Heart left ventricle (tissue), 16 donors: ENCODE measurements around the gene FAT3. TPM values are rescaled to one million over a fixed set of nuclear protein-coding genes. Genes with fewer than 3 reads are reported as not detected.

Source experiments
- ATAC-seq, 4 donors: fragments of 200-7000 bp; cut with Tn5 transposase; one replicate each; pipeline ENCODE4 v1.9.1; 2020 to 2022; ENCODE audit warnings: moderate library complexity in 4 of 4, mild to moderate bottlenecking in 3 of 4, moderate number of reproducible peaks in 1 of 4
- DNase-seq, 5 donors: peaks; one replicate each; pipeline ENCODE4 v3.0.0-alpha.2; 2020
- H3K27ac ChIP-seq, 12 donors: fragments of 200-600 bp; sonication (generic) in 4 of 12; one replicate each; pipeline versions ENCODE4 v1.5.0 to v1.8.0; 2016 to 2022; ENCODE audit warnings: mild to moderate bottlenecking in 2 of 12
- H3K27me3 ChIP-seq, 9 donors: fragments of 200-600 bp; sonication (generic) in 2 of 9; one replicate each; pipeline versions ENCODE4 v1.5.1 to v1.8.0; 2016 to 2022; ENCODE audit warnings: mild to moderate bottlenecking in 3 of 9
- H3K36me3 ChIP-seq, 9 donors: fragments of 200-600 bp; sonication (generic) in 2 of 9; one replicate each; pipeline versions ENCODE4 v1.5.0 to v1.8.0; 2018 to 2022; ENCODE audit warnings: mild to moderate bottlenecking in 2 of 9
- H3K4me1 ChIP-seq, 12 donors: fragments of 200-600 bp; sonication (generic) in 4 of 12; one replicate each; pipeline versions ENCODE4 v1.5.0 to v1.8.0; 2016 to 2022; ENCODE audit warnings: mild to moderate bottlenecking in 3 of 12
- H3K4me3 ChIP-seq, 12 donors: fragments of 200-600 bp; sonication (generic) in 4 of 12; one replicate each; pipeline versions ENCODE4 v1.5.0 to v1.8.0; 2017 to 2022; ENCODE audit warnings: mild to moderate bottlenecking in 9 of 12, moderate library complexity in 4 of 12
- H3K9me3 ChIP-seq, 12 donors: fragments of 200-600 bp; sonication (generic) in 4 of 12; one replicate each; pipeline versions ENCODE4 v1.5.0 to v1.8.0; 2016 to 2022; ENCODE audit warnings: mild to moderate bottlenecking in 1 of 12
- POLR2A ChIP-seq, 2 donors: fragments of 450-650 bp; IDR thresholded peaks; one replicate each; pipeline ENCODE4 v1.6.1; 2017; ENCODE audit warnings: antibody characterized with exemption in 2 of 2, mild to moderate bottlenecking in 2 of 2, moderate library complexity in 2 of 2
- WGBS, 4 donors: extraction: QIAGEN DNeasy Blood & Tissue Kit in 2 of 4; methylation state at CpG; one replicate each; pipeline versions ENCODE4 v1.1.5 to v1.1.7; 2013 to 2018; 5-methylcytosine and 5-hydroxymethylcytosine counted together
- intact Hi-C, 10 donors: fragments of 100-400 bp; cut with DNase I; formaldehyde crosslinking; loops; one replicate each; pipeline versions ENCODE4 v1.11.1 to v1.14.2; 2022
- polyA plus RNA-seq, 2 donors: library from polyadenylated mRNA; stranded (reverse); fragments of 200-250 nt; gene quantifications; one replicate each; pipeline ENCODE4 v1.2.3, GENCODE V29; 2013
- total RNA-seq, 9 donors: library from RNA; depleted of rRNA in 2 of 9; stranded (reverse); fragments of >200 nt in 2 of 9; fragmentation: NEBNext Ultra II Directional in 3 of 9; extraction: Animal tissue kit (Norgen Biotek cat#: 25700) in 3 of 9; gene quantifications; one replicate each; pipeline versions ENCODE4 v1.1.0 to v1.2.4, GENCODE V29; 2016 to 2023
- TF ChIP-seq, protein P1 (sequence below), 12 donors: fragments of 200-600 bp; sonication (generic) in 4 of 12; IDR thresholded peaks; one replicate each; pipeline versions ENCODE4 v1.5.0 to v1.8.0; 2018 to 2022; ENCODE audit warnings: antibody characterized with exemption in 12 of 12, mild to moderate bottlenecking in 5 of 12
- donor health status: ischemic (EF 13 %, LVEDD 7.1; RV severe dilation, severe dysfunction).
- donor health status: healthy with polysubstance abuse.
- donor health status: DM: no; HTN: yes; CAD: no.
- donor health status: DM: no; HTN: no; CAD: no.
- donor health status: ischemic (EF 25% LVEDD 6.9; RV normal size, moderate dysfunction).
- donor health status: ischemic (EF 25% LVEDD 5.7; RV mildly dilated, moderate dysfunction).
- donor health status: healthy.
- donor health status: DM: yes; HTN: yes; CAD: no.
- donor health status: ischemic (EF 35%, LVEDD 5.7; RV mildly dilated, moderate dysfunction).
- donor health status: nonischemic (EF 11% LVEDD 7.7; RV severe dilation, severe dysfunction).
- donor health status: DM: yes; HTN: yes; CAD: no.
- donor health status: PGD.
- donor health status: ischemic (EF 29% LVEDD 5.4; RV normal size, mild dysfunction).
- donor health status: nonischemic (EF 23%, LVEDD 6.1; RV moderate dilation, normal function).

The FAT3 gene
- total and polyA plus RNA-seq, 11 donors, result under 0.01 to 2.2 (median 0.11) TPM; not detected in 1

DNA sequence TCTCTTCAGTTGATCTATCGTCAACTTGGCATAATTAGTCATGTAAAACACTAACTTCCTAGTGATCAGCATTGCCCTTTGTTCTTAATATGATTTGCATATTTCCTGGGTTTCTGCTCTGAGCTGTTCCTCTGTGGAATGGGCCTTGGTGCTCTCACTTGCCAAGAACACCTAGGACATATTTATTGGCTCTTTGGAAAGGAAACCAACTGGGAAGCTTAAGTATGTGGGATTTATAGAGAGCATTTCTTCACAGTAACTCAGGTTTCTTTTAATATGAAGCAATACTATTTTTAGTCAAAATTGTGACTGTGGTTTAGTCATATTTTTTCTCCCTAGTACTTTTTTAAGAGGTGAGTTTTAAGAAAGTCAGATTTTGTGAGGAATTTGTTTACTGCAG, 28.8 kb downstream of the FAT3 start:
- TF ChIP-seq, protein P1, sequence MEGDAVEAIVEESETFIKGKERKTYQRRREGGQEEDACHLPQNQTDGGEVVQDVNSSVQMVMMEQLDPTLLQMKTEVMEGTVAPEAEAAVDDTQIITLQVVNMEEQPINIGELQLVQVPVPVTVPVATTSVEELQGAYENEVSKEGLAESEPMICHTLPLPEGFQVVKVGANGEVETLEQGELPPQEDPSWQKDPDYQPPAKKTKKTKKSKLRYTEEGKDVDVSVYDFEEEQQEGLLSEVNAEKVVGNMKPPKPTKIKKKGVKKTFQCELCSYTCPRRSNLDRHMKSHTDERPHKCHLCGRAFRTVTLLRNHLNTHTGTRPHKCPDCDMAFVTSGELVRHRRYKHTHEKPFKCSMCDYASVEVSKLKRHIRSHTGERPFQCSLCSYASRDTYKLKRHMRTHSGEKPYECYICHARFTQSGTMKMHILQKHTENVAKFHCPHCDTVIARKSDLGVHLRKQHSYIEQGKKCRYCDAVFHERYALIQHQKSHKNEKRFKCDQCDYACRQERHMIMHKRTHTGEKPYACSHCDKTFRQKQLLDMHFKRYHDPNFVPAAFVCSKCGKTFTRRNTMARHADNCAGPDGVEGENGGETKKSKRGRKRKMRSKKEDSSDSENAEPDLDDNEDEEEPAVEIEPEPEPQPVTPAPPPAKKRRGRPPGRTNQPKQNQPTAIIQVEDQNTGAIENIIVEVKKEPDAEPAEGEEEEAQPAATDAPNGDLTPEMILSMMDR (IDR thresholded peaks at IDR 0.05), result no peak
- no peak for TF ChIP-seq POLR2A (IDR thresholded peaks at IDR 0.05)
- Histone ChIP-seq H3K4me3 (no peak overlapping the region), H3K9me3 (no peaks in the 10 kb centered on the region), H3K36me3 (no peaks in the 10 kb centered on the region), H3K27me3 (no peaks in the 10 kb centered on the region), H3K27ac (no peak overlapping the region), H3K4me1 (no peaks in the 10 kb centered on the region)
- WGBS, 4 donors, result 73 to 83% (median 75%) methylated on average over 1 of the region's 1 CpG
- intact Hi-C loops, result no loop called here
- DNase-seq (no peak), ATAC-seq (no peak)

DNA sequence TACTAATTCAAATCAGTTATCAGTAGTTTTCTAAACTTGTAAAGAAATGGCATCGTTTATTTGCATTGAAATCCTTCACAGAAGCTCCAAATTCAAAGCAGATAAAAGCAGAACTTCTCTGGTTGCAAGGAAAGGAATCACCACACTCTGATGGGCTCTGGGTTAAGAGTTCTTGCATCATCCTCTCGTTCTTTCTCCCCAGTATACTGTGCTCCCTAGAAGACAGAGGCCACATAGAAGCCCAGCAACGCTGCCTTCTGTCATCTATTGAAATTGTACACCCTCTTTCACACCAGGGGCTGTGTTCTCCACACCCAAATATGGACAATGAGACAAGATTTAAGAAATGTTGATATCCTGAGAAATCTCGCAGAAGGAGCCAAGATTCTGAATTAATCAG, 29.3 kb downstream of the FAT3 start:
- TF ChIP-seq POLR2A (IDR thresholded peaks at IDR 0.05), result no peak
- TF ChIP-seq, protein P1 (IDR thresholded peaks at IDR 0.05), result no peak
- no peaks in the 10 kb centered on the region for H3K36me3 ChIP-seq
- ATAC-seq (no peak), DNase-seq (no peak)
- no peak overlapping the region for H3K4me3 ChIP-seq
- intact Hi-C loops, result no loop called here
- no peaks in the 10 kb centered on the region for H3K27me3 ChIP-seq
- H3K4me1 ChIP-seq, result no peaks in the 10 kb centered on the region
- WGBS, 4 donors, result 61 to 71% (median 63%) methylated on average over 4 of the region's 4 CpGs
- no peak overlapping the region for H3K27ac ChIP-seq
- H3K9me3 ChIP-seq, result no peaks in the 10 kb centered on the region

DNA sequence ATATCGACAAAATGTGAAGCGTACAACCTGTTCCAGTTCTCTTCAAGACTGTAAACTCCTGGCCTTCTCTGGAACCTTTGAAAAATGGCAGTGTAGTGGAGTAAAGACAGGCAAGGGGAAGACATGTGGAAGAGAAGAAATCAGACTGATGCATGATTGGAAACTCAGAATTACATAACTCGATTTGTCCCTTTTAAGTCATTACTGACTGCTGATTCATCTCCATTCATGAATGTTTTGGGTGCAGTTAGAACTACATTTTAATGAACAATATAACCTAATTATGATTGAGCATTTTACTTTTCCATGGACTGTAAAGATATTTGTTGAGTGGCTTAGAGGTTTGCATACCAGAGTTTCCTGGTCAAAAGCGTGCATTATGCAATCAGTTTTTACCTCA, 32.9 kb downstream of the FAT3 start:
- no peak overlapping the region for H3K27ac ChIP-seq
- ATAC-seq, result no peak
- no peaks in the 10 kb centered on the region for H3K4me1 ChIP-seq
- no peaks in the 10 kb centered on the region for H3K9me3 ChIP-seq
- DNase-seq, result no peak
- TF ChIP-seq, protein P1 (IDR thresholded peaks at IDR 0.05), result no peak
- TF ChIP-seq POLR2A (IDR thresholded peaks at IDR 0.05), result no peak
- whole genome bisulfite sequencing, 4 donors, result 78 to 88% (median 81%) methylated on average over 4 of the region's 4 CpGs
- H3K27me3 ChIP-seq, result no peaks in the 10 kb centered on the region
- intact Hi-C loops, result no loop called here
- no peak overlapping the region for H3K4me3 ChIP-seq
- H3K36me3 ChIP-seq, result no peaks in the 10 kb centered on the region

DNA sequence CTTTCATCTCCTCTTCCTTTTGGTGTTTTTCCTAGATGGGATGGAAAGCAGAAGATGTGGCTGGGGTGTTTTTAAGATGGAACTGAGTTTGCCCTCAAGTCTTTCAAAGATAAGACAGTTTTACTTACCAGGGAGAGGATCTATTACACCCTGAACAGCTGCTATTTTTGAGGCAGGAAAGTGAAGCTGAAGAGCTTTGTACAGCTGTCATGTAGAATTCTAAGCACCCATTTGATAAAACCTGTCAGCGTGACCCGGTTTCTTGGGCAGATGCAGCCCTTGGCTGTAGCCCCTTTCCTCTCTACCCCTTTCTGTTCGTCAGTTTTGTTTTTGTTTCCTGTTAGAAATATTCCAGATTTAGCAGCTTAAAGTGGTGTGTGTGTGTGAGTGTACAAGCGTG, 35.2 kb downstream of the FAT3 start:
- Histone ChIP-seq H3K27ac (no peak overlapping the region), H3K4me1 (no peaks in the 10 kb centered on the region), H3K36me3 (no peaks in the 10 kb centered on the region), H3K27me3 (no peaks in the 10 kb centered on the region), H3K9me3 (no peaks in the 10 kb centered on the region), H3K4me3 (no peak overlapping the region)
- TF ChIP-seq, protein P1 (IDR thresholded peaks at IDR 0.05), result no peak
- no peak for TF ChIP-seq POLR2A (IDR thresholded peaks at IDR 0.05)
- ATAC-seq, result no peak
- intact Hi-C loops, result no loop called here
- 39 to 47% (median 46%) methylated on average over 4 of the region's 4 CpGs for WGBS, 4 donors
- DNase-seq, result no peak
